G401 (cell line): ENCODE data around the gene FGFBP3. TPM values are rescaled to one million over a fixed set of nuclear protein-coding genes. Genes with fewer than 3 reads are reported as not detected.

Experiments used
- DNase-seq: peaks from one replicate; pipeline ENCODE4 v3.0.0-alpha.2; 2015; ENCODE audit warnings: low spot score
- in situ Hi-C: cut with HindIII; loops from 2 replicates; pipeline ENCODE4 v1.10.0; 2016; ENCODE audit warnings: low sequenced_read_pairs, mixed read lengths
- total RNA-seq: library from RNA; depleted of rRNA; stranded (reverse); fragments of >200 nt; shearing (Covaris generic); gene quantifications from 2 replicates; pipeline ENCODE4 v1.2.3, GENCODE V29; 2014; rRNA removed

Gene FGFBP3
- total RNA-seq, 1 experiment from 2014 or later = 248 TPM

DNA sequence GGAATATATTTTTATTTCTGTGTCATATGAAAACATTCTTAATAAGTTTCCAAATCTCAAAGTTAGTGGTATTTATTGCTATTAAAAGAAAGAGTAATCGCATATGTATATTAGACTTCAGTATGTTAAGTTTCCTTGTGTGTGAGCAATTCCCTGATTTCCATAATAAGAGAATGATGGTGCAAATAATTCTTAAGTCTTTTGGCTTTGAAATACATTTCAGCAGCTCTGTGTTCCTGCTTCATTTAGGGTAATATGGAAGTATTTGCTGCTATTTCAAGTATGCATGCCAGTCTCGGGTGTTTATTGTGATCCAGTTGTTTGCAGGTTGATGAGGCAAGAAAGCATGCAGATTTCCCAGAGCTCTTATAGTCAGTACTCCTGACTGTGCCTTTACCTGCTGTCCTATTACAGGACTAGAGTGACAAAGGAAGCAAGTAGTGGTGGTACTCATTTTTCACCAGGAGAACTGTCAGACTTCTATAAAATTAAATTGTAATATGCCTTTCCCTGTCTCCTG is 43.7 kb downstream of the FGFBP3 start:
- in situ Hi-C loops = no loop called here
- DNase-seq = no peak

DNA sequence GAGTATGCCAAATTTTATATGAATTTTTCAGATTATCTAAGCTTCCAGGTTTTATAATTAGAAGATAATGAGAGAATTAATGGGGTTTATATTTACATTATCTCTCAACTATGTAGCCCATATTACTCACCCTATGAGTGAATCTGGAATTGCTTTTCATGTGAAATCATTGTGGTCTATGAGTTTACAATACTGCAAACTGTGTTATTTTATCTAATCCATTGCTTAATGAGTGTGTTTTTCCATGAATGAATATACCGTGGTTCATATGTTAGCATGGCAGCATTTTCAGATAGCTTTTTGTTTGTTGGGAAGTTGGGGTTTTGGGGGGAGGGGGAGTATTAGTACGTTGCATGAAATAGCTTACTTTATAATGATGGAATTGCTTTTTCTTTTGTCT is 44.5 kb downstream of the FGFBP3 start:
- in situ Hi-C loops = no loop called here
- DNase-seq = no peak

DNA sequence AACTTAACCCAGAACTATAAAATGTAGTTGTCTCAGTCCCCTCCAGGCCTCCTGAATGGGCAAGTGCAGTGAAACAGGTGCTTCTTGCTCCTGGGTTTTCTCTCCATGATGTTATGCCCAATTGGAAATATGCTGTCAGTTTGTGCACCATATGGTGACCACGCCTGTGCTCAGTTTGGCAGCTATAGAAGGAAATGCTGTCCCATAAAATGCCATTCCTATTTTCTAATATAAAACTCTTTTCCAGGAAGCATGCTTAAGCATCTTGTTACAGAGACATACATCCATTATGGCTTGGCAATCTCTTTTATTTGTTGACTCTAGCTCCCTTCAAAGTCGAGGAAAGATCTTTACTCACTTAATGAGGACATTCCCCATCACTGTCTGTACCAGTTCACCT is 45.2 kb downstream of the FGFBP3 start:
- in situ Hi-C loops = no loop called here
- peak; percentile 83 for DNase-seq

DNA sequence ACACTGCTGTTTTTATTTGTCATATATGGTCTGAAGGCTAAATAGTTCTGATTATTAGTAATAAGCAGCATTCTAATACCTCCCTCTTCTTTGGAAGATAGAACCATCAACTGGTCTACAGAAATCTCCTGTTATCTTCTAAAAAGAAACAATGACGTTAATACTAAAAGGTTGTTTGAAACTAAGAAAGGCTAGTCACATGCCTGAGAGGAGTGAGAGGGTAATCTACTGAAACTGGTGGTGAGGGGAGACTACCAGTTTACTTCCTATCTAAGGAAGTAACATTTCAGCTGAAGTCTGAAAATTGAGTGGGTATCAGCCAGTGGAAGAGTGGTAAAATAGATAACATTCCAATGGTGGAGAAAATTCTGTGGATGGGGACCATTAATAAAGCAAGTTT is 48.4 kb downstream of the FGFBP3 start:
- no peak for DNase-seq
- in situ Hi-C loops = no loop called here

DNA sequence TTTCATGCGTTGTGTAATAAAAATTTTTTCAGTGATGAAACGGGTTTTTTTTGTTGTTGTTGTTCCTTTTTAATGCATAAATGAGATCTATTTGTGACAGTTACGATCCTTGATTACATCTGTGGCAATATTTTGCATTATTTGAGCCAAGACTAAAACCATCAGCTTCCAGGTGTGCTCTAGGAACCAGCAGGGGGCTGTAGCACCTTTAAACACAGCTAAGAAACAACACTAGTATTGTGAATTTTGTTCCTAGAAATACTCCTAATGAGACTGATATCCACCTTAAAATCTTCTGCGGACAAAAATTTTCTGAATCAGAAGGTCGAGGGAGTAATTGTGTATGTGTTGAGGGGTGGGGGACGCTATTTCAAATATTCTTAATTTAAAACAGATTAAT is 52.6 kb downstream of the FGFBP3 start:
- in situ Hi-C loops = no loop called here
- DNase-seq = no peak

Other genes starting within 250 kb of the FGFBP3 start
- gene TNKS2, start 111.1 kb downstream of the FGFBP3 start, total RNA-seq = 38.4 and 54.3 TPM in 2 replicates
- 24.3 and 25.6 TPM in 2 replicates for gene BTAF1, start 14.3 kb upstream of the FGFBP3 start, total RNA-seq